HG02885 (cell line): ENCODE data around the gene LYPD1.

ENCODE experiments used
- ATAC-seq: cut with Tn5 transposase; IDR thresholded peaks from one replicate; pipeline ENCODE4 v1.9.1; 2021; ENCODE audit warnings: mild to moderate bottlenecking; ENCODE audit not compliant: unreplicated experiment, poor library complexity

The LYPD1 gene

DNA sequence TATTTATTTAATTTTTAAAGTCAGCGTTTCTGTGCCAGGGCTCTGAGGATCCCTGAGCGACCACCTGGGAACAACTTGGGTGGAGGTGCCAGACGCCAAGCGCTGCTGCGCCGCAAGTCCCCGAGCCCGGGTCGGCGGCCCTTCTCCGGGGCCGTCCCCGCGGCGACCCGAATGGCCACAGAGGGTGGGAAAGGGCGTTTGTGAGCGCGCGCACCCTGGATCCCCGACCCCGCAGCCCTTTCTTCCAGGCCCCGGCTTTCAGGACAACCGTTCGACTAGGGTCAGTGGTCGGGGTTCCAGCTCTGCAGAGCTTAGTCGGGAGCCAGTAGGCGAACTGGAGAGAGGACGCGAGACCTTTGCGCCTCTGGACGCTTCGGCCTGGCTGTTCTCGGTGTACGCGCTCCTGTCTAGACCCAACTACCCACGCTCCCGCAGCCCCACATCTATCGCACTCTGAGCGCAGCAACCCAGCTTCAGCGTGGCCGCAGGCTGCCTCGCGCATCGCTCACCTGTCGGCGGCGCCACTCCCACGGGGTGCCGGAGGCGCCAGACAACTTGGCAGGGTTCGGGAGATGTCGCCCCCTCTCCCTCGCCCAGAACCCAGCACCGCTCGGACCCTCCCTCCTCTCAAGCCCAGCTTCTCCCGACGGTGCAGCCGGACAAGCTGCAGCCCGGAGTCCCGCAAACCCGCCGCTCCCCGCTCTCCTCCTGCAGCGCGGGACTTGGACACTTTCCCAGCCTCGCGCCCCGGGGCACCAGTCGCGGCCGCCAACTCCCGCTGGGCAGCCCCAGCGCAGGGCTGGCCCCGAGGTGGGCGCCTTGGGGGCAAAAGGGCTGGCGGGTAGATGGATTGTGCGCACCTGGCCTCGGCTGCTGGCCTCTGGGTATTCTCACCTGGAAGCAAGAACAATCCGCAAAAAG lies 758 bp downstream of the LYPD1 start:
- no peak for ATAC-seq

GRCh38 chr2:132668189-132668823 lies 1.7 kb downstream of the LYPD1 start:
- no peak for ATAC-seq

GRCh38 chr2:132667706-132668105 lies 2.3 kb downstream of the LYPD1 start:
- ATAC-seq = no peak

GRCh38 chr2:132665401-132666140 lies 4.4 kb downstream of the LYPD1 start:
- ATAC-seq = no peak

- no peak for ATAC-seq
These were observed 5.9 kb downstream of the LYPD1 start for GRCh38 chr2:132664096-132664495.

GRCh38 chr2:132662732-132663131 lies 7.3 kb downstream of the LYPD1 start:
- ATAC-seq = no peak

DNA sequence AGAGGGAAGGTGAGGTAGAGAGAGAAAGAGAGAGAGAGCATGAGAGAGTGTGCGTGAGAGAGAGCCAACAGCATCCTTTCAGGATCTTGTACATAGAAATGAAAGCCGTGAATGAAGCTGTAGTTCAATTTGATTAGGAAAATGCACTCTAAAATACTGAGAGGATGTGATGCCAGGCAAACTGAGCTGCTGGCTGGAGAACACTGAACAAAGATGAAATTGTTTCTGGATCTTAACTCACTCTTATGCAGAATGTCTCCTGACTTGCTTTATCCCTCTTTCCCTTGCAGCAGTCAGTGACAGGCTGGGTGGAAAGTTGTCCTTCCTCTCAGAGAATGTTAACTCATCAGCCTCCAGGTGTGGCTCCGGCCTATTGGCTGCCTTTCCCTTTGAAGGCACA lies 10.7 kb downstream of the LYPD1 start:
- no peak for ATAC-seq

- no peak for ATAC-seq
These were observed 13.6 kb downstream of the LYPD1 start for GRCh38 chr2:132656266-132656975.

- ATAC-seq = no peak
These were observed 15.0 kb downstream of the LYPD1 start for GRCh38 chr2:132654968-132655367.

DNA sequence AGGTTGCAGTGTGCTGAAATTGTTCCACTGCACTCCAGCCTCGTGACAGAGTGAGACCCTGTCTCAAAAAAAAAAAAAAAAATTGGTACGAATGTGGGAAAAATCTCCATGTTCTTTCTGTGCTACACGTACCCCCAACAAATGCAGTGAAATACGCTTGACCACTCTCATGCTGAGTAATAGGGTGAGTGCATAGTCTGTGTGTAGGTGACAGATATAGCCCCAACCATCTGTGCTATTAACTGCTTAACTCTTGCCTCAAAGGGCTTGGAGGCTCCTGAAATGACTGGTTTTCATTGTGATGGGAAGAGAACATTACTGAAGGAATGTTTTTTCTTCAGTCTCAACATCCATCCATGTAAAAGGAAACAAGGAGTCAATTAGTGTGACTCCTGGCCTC lies 15.7 kb downstream of the LYPD1 start:
- ATAC-seq = no peak

DNA sequence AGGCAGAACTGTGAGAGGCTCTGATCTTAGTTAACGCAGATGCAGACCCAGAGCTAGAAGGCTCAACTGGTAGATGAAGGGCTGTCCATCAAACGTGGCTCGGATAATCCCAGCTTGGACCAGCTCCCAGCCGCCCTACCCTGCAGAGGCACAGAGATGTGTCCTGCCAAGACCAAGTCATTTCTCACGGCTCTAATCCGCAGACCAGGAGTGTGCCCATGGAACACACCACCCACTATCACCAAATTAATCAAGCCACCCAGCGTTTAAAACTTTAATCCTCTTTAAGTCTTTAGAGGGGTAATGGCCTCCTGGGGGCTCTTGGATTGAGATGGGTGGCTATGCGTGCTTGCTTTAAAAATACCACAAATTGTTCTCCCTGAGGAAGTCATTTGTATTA lies 17.5 kb downstream of the LYPD1 start:
- ATAC-seq = no peak

DNA sequence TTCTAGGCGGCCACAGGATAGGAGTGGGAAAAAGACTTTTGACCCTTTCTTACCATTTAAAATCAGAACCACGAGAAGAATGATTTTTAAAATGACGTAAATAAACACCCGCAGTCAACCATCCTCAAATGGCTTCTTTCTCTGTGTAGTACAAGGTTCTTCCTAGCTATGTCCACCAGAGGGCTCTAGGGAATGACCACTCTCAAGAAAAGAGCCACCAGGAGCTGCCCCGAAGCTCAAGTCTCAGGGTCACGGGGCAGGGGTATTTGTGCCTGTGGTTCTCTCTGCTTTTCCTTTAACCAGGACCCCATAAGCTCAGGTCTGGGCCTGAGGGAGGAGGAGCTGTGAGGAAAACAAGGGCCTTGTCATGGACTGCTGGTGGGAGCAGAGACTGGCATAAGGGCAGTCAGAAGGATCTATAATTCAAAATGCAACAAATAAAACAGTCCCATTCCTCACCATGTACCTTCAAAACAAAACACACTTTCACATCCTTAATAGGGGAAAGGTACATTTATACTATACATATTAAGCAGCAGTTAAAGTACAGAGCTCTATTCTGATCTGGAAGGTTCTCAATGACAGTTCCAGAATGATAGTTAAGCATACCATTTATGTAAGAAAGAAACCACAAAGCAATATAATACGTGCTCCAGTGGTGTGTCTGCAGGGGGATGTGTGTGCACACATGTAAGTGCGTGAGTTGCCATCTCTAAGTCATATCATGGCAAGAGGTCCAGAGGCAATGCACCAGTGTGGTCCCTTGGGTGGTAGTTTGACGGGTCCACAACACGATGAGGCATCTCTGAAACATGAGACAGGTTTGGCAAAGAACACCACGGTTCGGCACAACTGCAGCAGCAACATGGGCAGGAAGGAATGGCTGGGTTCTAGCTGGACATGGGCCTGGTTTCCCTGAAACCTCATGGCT lies 18.6 kb downstream of the LYPD1 start:
- ATAC-seq = peak; percentile 56

- no peak for ATAC-seq
These were observed 23.4 kb downstream of the LYPD1 start for GRCh38 chr2:132646540-132647108.

DNA sequence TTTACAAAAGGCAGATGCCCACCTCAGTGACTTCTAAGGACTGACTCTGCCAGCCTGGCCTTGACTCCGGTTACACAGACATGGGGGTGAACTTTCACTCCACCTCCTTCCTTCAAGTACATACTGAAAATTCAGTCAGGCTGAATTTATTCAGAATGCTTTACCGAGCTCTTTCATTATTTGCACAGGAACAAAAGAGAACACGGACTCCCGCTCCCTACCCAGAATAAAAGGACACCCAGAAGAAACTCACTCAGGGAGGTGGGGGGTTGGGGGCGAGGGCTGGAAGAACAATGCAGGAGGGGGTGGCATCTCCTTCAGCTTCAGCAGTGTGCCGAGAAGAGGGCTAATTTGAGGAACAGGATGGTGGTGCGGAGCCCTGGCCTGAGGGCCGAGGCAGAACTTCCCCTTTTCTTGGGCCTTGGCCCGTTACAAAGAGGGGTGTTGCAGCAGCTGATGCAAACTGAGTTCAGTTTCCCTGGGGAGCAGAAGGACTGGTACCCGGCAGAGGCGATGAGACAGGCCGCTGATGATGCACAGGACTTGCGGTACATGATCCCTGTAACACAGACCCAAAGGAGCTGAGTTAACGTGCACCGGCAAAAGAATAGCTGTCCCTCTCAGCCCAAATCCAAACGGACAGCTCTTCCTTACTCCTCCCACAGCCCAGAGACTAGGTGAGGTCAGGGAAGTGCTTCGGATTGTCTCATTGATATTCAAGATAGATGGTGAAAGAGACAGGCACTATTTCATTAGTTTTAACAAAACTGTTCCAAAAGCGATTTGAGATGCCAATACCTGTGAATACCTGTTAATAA lies 24.1 kb downstream of the LYPD1 start:
- ATAC-seq = peak; percentile 49

GRCh38 chr2:132645176-132645575 lies 24.8 kb downstream of the LYPD1 start:
- ATAC-seq = no peak

GRCh38 chr2:132642415-132642814 lies 27.6 kb downstream of the LYPD1 start:
- no peak for ATAC-seq

DNA sequence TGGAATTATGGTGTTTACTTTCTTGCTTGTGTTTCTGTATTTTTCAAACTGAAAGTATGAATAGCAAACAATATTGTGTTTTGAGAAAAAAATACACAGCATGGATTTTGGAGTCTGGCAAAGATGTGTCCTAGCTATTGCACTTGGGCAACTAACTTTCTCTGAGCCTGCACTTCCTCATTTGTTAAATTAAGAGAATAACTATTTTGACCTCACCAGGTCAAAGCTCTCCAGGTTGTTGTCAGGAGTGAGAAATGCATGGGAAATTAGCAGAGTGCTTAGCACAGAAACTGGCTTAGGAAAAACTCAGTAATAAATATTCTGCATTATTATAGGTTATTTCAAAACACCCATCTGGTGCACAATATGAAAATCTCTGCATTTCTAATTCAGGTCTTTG lies 28.2 kb downstream of the LYPD1 start:
- no peak for ATAC-seq

GRCh38 chr2:132640116-132640515 lies 29.9 kb downstream of the LYPD1 start:
- no peak for ATAC-seq
